ENCODE results near the gene WWOX.

Gene WWOX

GRCh38 chr16:78584213-78584860, 484.9 kb downstream of the WWOX start:
- H3K27ac ChIP-seq, result no peak overlapping the region
- H3K4me3 ChIP-seq (ENCODE audit: low read depth in 1 of 2, low read length in 1 of 2), result no peak overlapping the region
- no peaks in the 10 kb centered on the region for H3K9me3 ChIP-seq
- no peaks in the 10 kb centered on the region for H3K27me3 ChIP-seq
- H3K4me1 ChIP-seq (ENCODE audit: control insufficient read depth in 1 of 2, insufficient read depth in 1 of 2, low read depth in 1 of 2, low read length in 1 of 2), result no peaks in the 10 kb centered on the region
- H3K36me3 ChIP-seq, result no peaks in the 10 kb centered on the region
- TF ChIP-seq CTCF (IDR thresholded peaks at IDR 0.05), result no peak

- TF ChIP-seq CTCF (IDR thresholded peaks at IDR 0.05), result no peak
- H3K4me1 ChIP-seq (ENCODE audit: control insufficient read depth in 1 of 2, insufficient read depth in 1 of 2, low read depth in 1 of 2, low read length in 1 of 2), result no peaks in the 10 kb centered on the region
- H3K36me3 ChIP-seq, result no peaks in the 10 kb centered on the region
- no peak overlapping the region for H3K27ac ChIP-seq
- no peak overlapping the region for H3K4me3 ChIP-seq (ENCODE audit: low read depth in 1 of 2, low read length in 1 of 2)
- H3K27me3 ChIP-seq, result no peaks in the 10 kb centered on the region
- no peaks in the 10 kb centered on the region for H3K9me3 ChIP-seq
Observed at GRCh38 chr16:78584991-78585390, 485.5 kb downstream of the WWOX start.

- no peak for TF ChIP-seq CTCF (IDR thresholded peaks at IDR 0.05)
- Histone ChIP-seq H3K4me3 (ENCODE audit: low read depth in 1 of 2, low read length in 1 of 2) (no peak overlapping the region), H3K4me1 (ENCODE audit: control insufficient read depth in 1 of 2, insufficient read depth in 1 of 2, low read depth in 1 of 2, low read length in 1 of 2) (no peaks in the 10 kb centered on the region), H3K27me3 (no peaks in the 10 kb centered on the region), H3K36me3 (no peaks in the 10 kb centered on the region), H3K9me3 (no peaks in the 10 kb centered on the region), H3K27ac (no peak overlapping the region)
Observed at GRCh38 chr16:78589331-78589730, 489.9 kb downstream of the WWOX start.

DNA sequence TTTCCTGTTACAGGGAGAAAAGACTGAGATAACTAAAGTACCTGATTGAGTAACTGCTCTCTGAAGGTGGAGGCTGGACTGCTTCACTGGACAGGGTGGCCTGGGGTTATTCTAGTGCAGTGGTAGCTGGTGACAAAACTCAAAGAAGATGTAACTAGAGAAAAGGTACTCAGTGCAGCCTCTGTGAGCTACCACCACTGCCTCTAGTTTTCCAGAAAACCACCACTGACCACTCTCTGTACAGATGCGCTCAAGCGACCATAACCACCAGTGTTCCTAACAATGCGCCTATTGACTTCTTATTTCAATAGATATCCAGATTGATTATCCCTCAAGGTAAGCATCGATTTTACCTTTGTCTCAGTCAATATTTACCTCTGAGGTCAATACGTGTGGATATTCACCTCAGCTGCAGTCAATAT, 492.2 kb downstream of the WWOX start:
- no peak overlapping the region for H3K4me3 ChIP-seq (ENCODE audit: low read depth in 1 of 2, low read length in 1 of 2)
- no peaks in the 10 kb centered on the region for H3K27me3 ChIP-seq
- no peak for TF ChIP-seq CTCF (IDR thresholded peaks at IDR 0.05)

DNA sequence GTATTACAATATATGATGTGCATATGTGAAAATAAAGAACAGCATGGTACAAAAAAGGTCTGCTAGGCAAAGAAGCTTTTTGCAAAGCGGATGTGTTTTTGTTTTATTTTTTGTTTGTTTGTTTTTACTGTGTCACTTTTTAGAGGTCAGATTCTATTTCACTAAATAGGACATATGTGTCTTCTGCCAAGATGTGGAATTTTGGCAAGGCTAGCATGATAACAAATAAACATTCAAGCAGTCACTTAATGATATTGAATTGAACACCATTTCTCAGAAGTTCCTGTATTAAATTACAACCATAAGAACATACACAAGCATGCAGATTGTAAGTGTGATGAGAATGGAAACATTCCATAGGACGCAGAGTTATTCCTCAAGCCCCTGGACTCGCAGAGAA, 492.7 kb downstream of the WWOX start:
- no peaks in the 10 kb centered on the region for H3K9me3 ChIP-seq
- H3K4me1 ChIP-seq (ENCODE audit: control insufficient read depth in 1 of 2, insufficient read depth in 1 of 2, low read depth in 1 of 2, low read length in 1 of 2), result no peaks in the 10 kb centered on the region
- no peak for TF ChIP-seq CTCF (IDR thresholded peaks at IDR 0.05)

More for the DNA sequence above, 492.2 kb downstream of the WWOX start:
- Histone ChIP-seq H3K9me3 (no peaks in the 10 kb centered on the region), H3K4me1 (ENCODE audit: control insufficient read depth in 1 of 2, insufficient read depth in 1 of 2, low read depth in 1 of 2, low read length in 1 of 2) (no peaks in the 10 kb centered on the region), H3K27ac (no peak overlapping the region), H3K36me3 (no peaks in the 10 kb centered on the region)

More for the DNA sequence above, 492.7 kb downstream of the WWOX start:
- Histone ChIP-seq H3K27ac (no peak overlapping the region), H3K27me3 (no peaks in the 10 kb centered on the region), H3K4me3 (ENCODE audit: low read depth in 1 of 2, low read length in 1 of 2) (no peak overlapping the region), H3K36me3 (no peaks in the 10 kb centered on the region)
